OCI-LY7 (cell line): ENCODE results near the gene ACSL6. TPM values are rescaled to one million over a fixed set of nuclear protein-coding genes. Genes with fewer than 3 reads are reported as not detected.

Experiments used
- BruUV-seq: library from RNA; stranded (reverse); fragments of 400-500 nt; replicated peaks from 2 replicates; lab custom pipeline; 2021; lab: Mats Ljungman, UMichigan
- CTCF ChIA-PET: fragments of 300-600 bp; sonication (Branson Sonifier 250); formaldehyde crosslinking; loops from one replicate; lab custom pipeline; 2022; ENCODE audit warnings: antibody characterized with exemption; ENCODE audit not compliant: unreplicated experiment; lab: Charles Lee
- POLR2A ChIA-PET: fragments of 300-600 bp; sonication (Branson Sonifier 250); formaldehyde crosslinking; loops from one replicate; lab custom pipeline; 2022; ENCODE audit warnings: antibody characterized with exemption; lab: Charles Lee
- DNase-seq: peaks from one replicate; pipeline ENCODE4 v3.0.0-alpha.2; 2015; ENCODE audit warnings: low spot score
- H2AFZ ChIP-seq: fragments of 200-600 bp; sonication (generic), shearing (Covaris generic); 2 replicates; pipeline ENCODE4 v1.6.1; 2014; ENCODE audit warnings: mild to moderate bottlenecking, antibody characterized with exemption, low read length, moderate library complexity
- H3K27ac ChIP-seq: fragments of 200-600 bp; sonication (generic); 2 replicates; pipeline ENCODE4 v1.5.1; 2014; ENCODE audit warnings: mixed run types, low read depth, mild to moderate bottlenecking, moderate library complexity, low read length, inconsistent platforms; ENCODE audit not compliant: poor library complexity, severe bottlenecking
- H3K36me3 ChIP-seq: fragments of 200-600 bp; sonication (generic); 2 replicates; pipeline ENCODE4 v1.6.1; 2014; ENCODE audit warnings: mild to moderate bottlenecking, antibody characterized with exemption, low read length, moderate library complexity, mixed read lengths; ENCODE audit not compliant: insufficient read depth
- H3K4me1 ChIP-seq: fragments of 200-600 bp; sonication (generic); 2 replicates; pipeline ENCODE4 v1.5.1; 2014; ENCODE audit warnings: mild to moderate bottlenecking, low read length; ENCODE audit not compliant: insufficient read depth, poor library complexity, severe bottlenecking
- H3K4me2 ChIP-seq: fragments of 200-600 bp; sonication (generic); 2 replicates; pipeline ENCODE4 v1.6.1; 2014; ENCODE audit warnings: mild to moderate bottlenecking, low read length
- H3K4me3 ChIP-seq: fragments of 200-600 bp; sonication (generic); 2 replicates; pipeline ENCODE4 v1.5.1; 2014; ENCODE audit warnings: mild to moderate bottlenecking, low read depth, low read length; ENCODE audit not compliant: poor library complexity, severe bottlenecking
- H3K79me2 ChIP-seq: fragments of 200-600 bp; sonication (generic); 2 replicates; pipeline ENCODE4 v1.6.1; 2016; ENCODE audit warnings: low read depth, mild to moderate bottlenecking, low read length, moderate library complexity, mixed read lengths; ENCODE audit not compliant: insufficient read depth
- H3K9me2 ChIP-seq: fragments of 200-600 bp; sonication (generic); 2 replicates; pipeline ENCODE4 v1.6.1; 2016; ENCODE audit warnings: mild to moderate bottlenecking, low read length, mixed read lengths; ENCODE audit not compliant: insufficient read depth
- H3K9me3 ChIP-seq: fragments of 200-600 bp; sonication (generic); 2 replicates; pipeline ENCODE4 v1.6.1; 2014; ENCODE audit warnings: mild to moderate bottlenecking, mixed run types, low read length, mixed read lengths
- H4K20me1 ChIP-seq: fragments of 200-600 bp; sonication (generic); 2 replicates; pipeline ENCODE4 v1.6.1; 2014; ENCODE audit warnings: mild to moderate bottlenecking, antibody characterized with exemption, low read length, moderate library complexity, mixed read lengths; ENCODE audit not compliant: insufficient read depth
- CTCF ChIP-seq: fragments of 200-600 bp; sonication (generic); conservative IDR thresholded peaks from 2 replicates; pipeline ENCODE4 v1.5.1; 2014; ENCODE audit warnings: mild to moderate bottlenecking, antibody characterized with exemption, low read length, moderate library complexity, mixed read lengths
- EZH2phosphoT487 ChIP-seq: fragments of 200-600 bp; sonication (generic); IDR thresholded peaks from 2 replicates; pipeline ENCODE4 v1.6.1; 2018; ENCODE audit warnings: low read depth, borderline replicate concordance, mild to moderate bottlenecking, mixed run types, antibody characterized with exemption, low read length, moderate library complexity, mixed read lengths
- intact Hi-C: fragments of 100-400 bp; cut with micrococcal nuclease; formaldehyde crosslinking; loops from one replicate; pipeline ENCODE4 v1.10.0; 2022; ENCODE audit not compliant: unreplicated experiment
- total RNA-seq, 2 experiments: library from RNA; depleted of rRNA in 1 of 2; stranded (reverse); fragments of >200 nt in 1 of 2; shearing (Covaris generic) in 1 of 2; gene quantifications; 2 replicates each; pipeline ENCODE4 v1.2.3, GENCODE V29; 2014 to 2022

The ACSL6 gene
- total RNA-seq, 2 experiments from 2014 or later = not detected

DNA sequence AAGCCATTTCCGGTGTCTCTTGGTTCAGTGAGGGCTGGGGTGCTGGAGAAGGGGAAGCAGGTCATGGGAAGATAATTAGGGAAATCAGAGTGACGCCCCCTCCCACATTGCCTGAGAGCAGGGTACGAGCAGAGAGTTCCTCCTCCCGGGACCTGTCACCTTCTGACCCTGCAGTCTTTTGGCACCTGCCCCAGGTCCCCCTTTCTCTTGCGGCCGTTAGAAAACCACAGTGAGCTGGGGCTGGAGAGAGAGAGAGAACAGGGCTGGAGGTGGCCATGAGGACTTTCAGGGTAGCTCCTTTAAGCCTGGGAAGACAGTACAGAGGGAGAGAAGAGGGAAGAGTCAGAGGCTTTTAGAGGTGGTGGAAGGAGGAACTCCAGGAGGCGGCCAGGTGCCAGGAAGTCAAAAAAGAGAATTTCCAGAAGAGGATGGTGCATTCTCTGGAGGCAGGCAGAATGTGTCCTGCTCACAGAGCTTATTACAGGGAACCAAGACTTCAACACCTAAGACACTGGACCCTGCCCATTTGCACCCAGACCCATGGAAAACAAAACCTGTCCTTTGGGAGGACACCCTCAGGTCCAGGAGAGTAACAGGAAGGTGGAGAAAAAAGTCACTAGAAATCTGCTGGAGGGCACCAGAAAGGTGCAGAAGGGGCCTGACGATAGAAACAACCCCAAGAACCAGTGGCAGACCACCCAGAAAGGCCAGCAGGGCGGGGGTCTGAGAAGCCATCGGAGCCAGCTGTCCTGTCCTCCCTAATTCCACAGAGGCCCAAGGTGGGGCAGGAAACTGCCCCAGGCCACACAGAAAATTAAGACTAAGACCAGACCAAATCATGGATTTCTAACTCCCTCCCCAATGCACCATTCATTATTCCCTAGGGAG, 6.5 kb upstream of the ACSL6 start:
- Histone ChIP-seq H3K4me2 (no peak overlapping the region), H4K20me1 (no peaks in the 10 kb centered on the region), H3K36me3 (no peaks in the 10 kb centered on the region), H3K79me2 (no peaks in the 10 kb centered on the region), H3K9me2 (no peaks in the 10 kb centered on the region), H3K9me3 (no peaks in the 10 kb centered on the region), H3K27ac (no peak overlapping the region), H3K4me1 (no peaks in the 10 kb centered on the region), H2AFZ (no peak overlapping the region), H3K4me3 (no peak overlapping the region)
- intact Hi-C loops = no loop called here
- ChIA-PET POLR2A (interaction anchor here (0.5 kb wide), 1 partner anchor 132 kb away, joined by 3 read pairs; no protein-coding TSS in a partner anchor), CTCF (no interaction called here)
- TF ChIP-seq EZH2phosphoT487 (no peak), CTCF (no peak)
- DNase-seq = no peak
- BruUV-seq = no TSS peak

DNA sequence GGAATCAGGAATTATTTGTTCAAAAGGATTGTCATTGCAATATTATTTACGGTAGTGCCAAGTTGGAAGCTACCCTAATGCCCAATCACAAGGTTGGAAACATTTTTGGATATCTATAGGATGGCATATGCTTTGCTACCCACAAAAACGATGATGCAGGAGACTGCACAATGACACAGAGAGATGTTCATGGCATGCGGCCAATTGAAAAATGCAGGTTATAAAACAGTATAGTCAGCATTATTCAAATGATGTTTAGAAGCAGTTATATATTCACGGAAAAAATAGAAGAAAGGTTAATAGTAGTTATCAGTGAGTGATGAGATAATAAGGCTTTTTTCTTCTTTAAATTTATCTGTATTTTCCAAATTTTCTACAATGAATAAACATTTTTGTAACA, 5.9 kb upstream of the ACSL6 start:
- CTCF ChIA-PET = no interaction called here
- Histone ChIP-seq H2AFZ (no peak overlapping the region), H3K4me3 (no peak overlapping the region), H3K79me2 (no peaks in the 10 kb centered on the region), H3K27ac (no peak overlapping the region), H3K9me2 (no peaks in the 10 kb centered on the region), H3K36me3 (no peaks in the 10 kb centered on the region), H4K20me1 (no peaks in the 10 kb centered on the region), H3K4me2 (no peak overlapping the region), H3K4me1 (no peaks in the 10 kb centered on the region), H3K9me3 (no peaks in the 10 kb centered on the region)
- no peak for DNase-seq
- TF ChIP-seq EZH2phosphoT487 = no peak
- TF ChIP-seq CTCF = no peak
- POLR2A ChIA-PET = interaction anchor here (0.5 kb wide), 1 partner anchor 133 kb away, joined by 3 read pairs; no protein-coding TSS in a partner anchor
- BruUV-seq = no TSS peak
- intact Hi-C loops = no loop called here

- Histone ChIP-seq H3K79me2 (no peaks in the 10 kb centered on the region), H3K4me2 (no peak overlapping the region), H3K4me3 (no peak overlapping the region), H3K36me3 (no peaks in the 10 kb centered on the region), H3K27ac (no peak overlapping the region), H4K20me1 (no peaks in the 10 kb centered on the region), H3K4me1 (no peaks in the 10 kb centered on the region), H3K9me3 (no peaks in the 10 kb centered on the region), H3K9me2 (no peaks in the 10 kb centered on the region), H2AFZ (no peak overlapping the region)
- DNase-seq = no peak
- CTCF ChIA-PET = no interaction called here
- no TSS peak for BruUV-seq
- POLR2A ChIA-PET = no interaction called here
- intact Hi-C loops = no loop called here
- no peak for TF ChIP-seq CTCF
- TF ChIP-seq EZH2phosphoT487 = no peak
Observed at GRCh38 chr5:132016721-132017250, 5.3 kb upstream of the ACSL6 start.
